UCSD-AML1 (cell line): Measurements from ENCODE around the gene GPC5.

Experiments used
- DNase-seq: peaks from one replicate; lab custom pipeline; 2025; ENCODE audit not compliant: unreplicated experiment; lab: John Stamatoyannopoulos, UW

GPC5 gene

GRCh38 chr13:91588541-91588940, 190.1 kb downstream of the GPC5 start:
- no peak for DNase-seq

GRCh38 chr13:91592056-91593014, 193.9 kb downstream of the GPC5 start:
- DNase-seq = no peak

GRCh38 chr13:91593456-91593855, 195.0 kb downstream of the GPC5 start:
- no peak for DNase-seq

- DNase-seq = no peak
Measured at GRCh38 chr13:91594061-91594460, 195.6 kb downstream of the GPC5 start.

- no peak for DNase-seq
Measured at GRCh38 chr13:91595677-91596076, 197.3 kb downstream of the GPC5 start.

GRCh38 chr13:91596842-91597241, 198.4 kb downstream of the GPC5 start:
- no peak for DNase-seq

GRCh38 chr13:91598655-91599054, 200.2 kb downstream of the GPC5 start:
- DNase-seq = no peak

- DNase-seq = no peak
Measured at GRCh38 chr13:91601273-91601672, 202.9 kb downstream of the GPC5 start.

GRCh38 chr13:91601807-91602206, 203.4 kb downstream of the GPC5 start:
- no peak for DNase-seq

- DNase-seq = no peak
Measured at GRCh38 chr13:91609353-91609752, 210.9 kb downstream of the GPC5 start.

GRCh38 chr13:91618315-91618714, 219.9 kb downstream of the GPC5 start:
- DNase-seq = no peak

- DNase-seq = no peak
Measured at GRCh38 chr13:91620670-91621141, 222.3 kb downstream of the GPC5 start.

- DNase-seq = no peak
Measured at GRCh38 chr13:91621161-91621560, 222.7 kb downstream of the GPC5 start.

- no peak for DNase-seq
Measured at GRCh38 chr13:91621963-91622362, 223.5 kb downstream of the GPC5 start.

- no peak for DNase-seq
Measured at GRCh38 chr13:91622778-91623550, 224.5 kb downstream of the GPC5 start.

- no peak for DNase-seq
Measured at GRCh38 chr13:91627952-91628739, 229.7 kb downstream of the GPC5 start.

- DNase-seq = no peak
Measured at GRCh38 chr13:91630946-91631345, 232.5 kb downstream of the GPC5 start.

GRCh38 chr13:91632086-91632485, 233.7 kb downstream of the GPC5 start:
- DNase-seq = no peak

GRCh38 chr13:91639330-91639729, 240.9 kb downstream of the GPC5 start:
- DNase-seq = no peak

- DNase-seq = no peak
Measured at GRCh38 chr13:91643394-91643793, 245.0 kb downstream of the GPC5 start.

- DNase-seq = no peak
Measured at GRCh38 chr13:91644806-91645205, 246.4 kb downstream of the GPC5 start.
